Keratinocyte (primary cell): ENCODE results near the gene BMPER. TPM values are rescaled to one million over a fixed set of nuclear protein-coding genes. Genes with fewer than 3 reads are reported as not detected.

Experiments
- DNase-seq: peaks from one replicate; pipeline ENCODE4 v3.0.0-alpha.2; 2011; ENCODE audit warnings: low read depth, missing footprints, low spot score
- FAIRE-seq: peaks from 2 replicates; lab custom pipeline; 2011; peaks lifted over from hg19 to GRCh38; lab: Jason Lieb, UNC
- H2AFZ ChIP-seq: 2 replicates; pipeline ENCODE4 v1.6.0; 2012; ENCODE audit warnings: low read length, control low read depth, inconsistent platforms; ENCODE audit not compliant: control insufficient read depth
- H3K27ac ChIP-seq: 2 replicates; pipeline ENCODE4 v1.5.1; 2011; ENCODE audit warnings: low read length; ENCODE audit not compliant: control insufficient read depth, insufficient read depth
- H3K27me3 ChIP-seq: 3 replicates; pipeline ENCODE4 v1.6.0; 2011; ENCODE audit warnings: low read length; ENCODE audit not compliant: control insufficient read depth, insufficient read depth; ENCODE audit errors: extremely low read depth
- H3K36me3 ChIP-seq, 2 experiments: 2 replicates in 1 of 2; 3 replicates in 1 of 2; pipeline ENCODE4 v1.5.1; 2011; ENCODE audit warnings: low read length in 2 of 2, mild to moderate bottlenecking in 1 of 2; ENCODE audit not compliant: control insufficient read depth in 2 of 2, insufficient read depth in 2 of 2; ENCODE audit errors: extremely low read depth in 1 of 2
- H3K4me1 ChIP-seq: 3 replicates; pipeline ENCODE4 v1.5.1; 2011; ENCODE audit warnings: low read length; ENCODE audit not compliant: control insufficient read depth, insufficient read depth; ENCODE audit errors: extremely low read depth
- H3K4me2 ChIP-seq: 3 replicates; pipeline ENCODE4 v1.6.0; 2011; ENCODE audit warnings: low read depth, low read length; ENCODE audit not compliant: control insufficient read depth, insufficient read depth; ENCODE audit errors: extremely low read depth
- H3K4me3 ChIP-seq, 3 experiments: fragments of 200-600 bp in 1 of 3; sonication (generic) in 1 of 3; 2 replicates in 2 of 3; 3 replicates in 1 of 3; pipeline ENCODE4 v1.5.1; 2011 to 2016; ENCODE audit warnings: low read length in 3 of 3, mild to moderate bottlenecking in 3 of 3, control low read depth in 2 of 3, inconsistent platforms in 1 of 3, low read depth in 1 of 3, mixed read lengths in 1 of 3, mixed run types in 1 of 3, moderate library complexity in 1 of 3; ENCODE audit not compliant: control insufficient read depth in 2 of 3, insufficient read depth in 2 of 3; ENCODE audit errors: extremely low read depth in 1 of 3
- H3K79me2 ChIP-seq: 2 replicates; pipeline ENCODE4 v1.6.0; 2012; ENCODE audit warnings: low read length; ENCODE audit not compliant: control insufficient read depth, insufficient read depth
- H3K9ac ChIP-seq: 3 replicates; pipeline ENCODE4 v1.6.0; 2011; ENCODE audit warnings: low read length; ENCODE audit not compliant: control insufficient read depth, insufficient read depth; ENCODE audit errors: extremely low read depth
- H3K9me1 ChIP-seq: 3 replicates; pipeline ENCODE4 v1.6.0; 2011; ENCODE audit warnings: low read length; ENCODE audit not compliant: control insufficient read depth, insufficient read depth; ENCODE audit errors: extremely low read depth
- H3K9me3 ChIP-seq: 2 replicates; pipeline ENCODE4 v1.5.1; 2012; ENCODE audit warnings: low read depth, low read length; ENCODE audit not compliant: control insufficient read depth
- H4K20me1 ChIP-seq: 3 replicates; pipeline ENCODE4 v1.6.0; 2011; ENCODE audit warnings: low read length; ENCODE audit not compliant: control insufficient read depth, insufficient read depth; ENCODE audit errors: extremely low read depth
- EZH2 ChIP-seq: IDR thresholded peaks from one replicate; pipeline ENCODE4 v1.6.1; 2012; ENCODE audit warnings: inconsistent platforms, mild to moderate bottlenecking, low read length, moderate library complexity
- dilution Hi-C: fragments of 300-500 bp; cut with MboI; formaldehyde crosslinking; loops from one replicate; pipeline ENCODE4 v1.7.0; 2020; ENCODE audit warnings: low sequenced_read_pairs; ENCODE audit not compliant: extremely low pct_ligation_motif_present
- polyA plus RNA-seq, 5 experiments: library from polyadenylated mRNA; depleted of rRNA in 3 of 5; stranded (reverse) in 3 of 5; stranded (forward) in 1 of 5; unstranded in 1 of 5; fragments of >200 nt; gene quantifications; 1 replicate in 1 of 5; 2 replicates in 3 of 5; 3 replicates in 1 of 5; pipeline versions ENCODE4 v1.2.1 to v1.2.3, GENCODE V29; 2011 to 2012; ENCODE audit warnings: missing spikeins in 2 of 5, low read depth in 1 of 5, low replicate concordance in 1 of 5
- TF ChIP-seq, protein P1 (sequence below), 3 experiments: IDR thresholded peaks in 1 of 3; conservative IDR thresholded peaks in 1 of 3; optimal IDR thresholded peaks in 1 of 3; 2 replicates in 2 of 3; 3 replicates in 1 of 3; pipeline versions ENCODE3 to v1.5.1; 2011; ENCODE audit warnings: low read length in 3 of 3, mild to moderate bottlenecking in 3 of 3, moderate library complexity in 2 of 3, control low read depth in 1 of 3, inconsistent platforms in 1 of 3; ENCODE audit not compliant: insufficient read depth in 2 of 3; ENCODE audit errors: extremely low read depth in 1 of 3

Gene BMPER
- polyA plus RNA-seq, 1 donor (not counting 4 experiments of a cell fraction or from before 2014, with no cell fraction given): 0.67 TPM

DNA sequence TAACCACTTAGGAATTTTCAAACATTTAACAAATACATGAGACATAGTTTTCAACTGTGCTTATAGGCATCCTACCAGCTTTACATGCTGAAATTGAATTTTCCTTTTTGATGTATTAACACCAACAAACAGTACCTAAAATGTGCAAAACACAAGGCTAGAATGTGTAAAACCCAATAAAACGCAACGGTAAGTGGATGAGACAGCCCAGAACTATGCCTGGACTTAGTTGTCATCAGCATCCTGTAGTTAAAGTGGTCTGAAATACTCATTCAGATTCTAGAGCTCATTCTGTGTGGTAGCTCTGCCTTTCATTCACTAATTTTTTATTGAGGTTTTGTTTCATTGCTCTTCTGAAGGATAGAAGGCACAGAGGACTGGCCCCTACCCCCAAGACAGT lies 137.1 kb downstream of the BMPER start:
- no peaks in the 10 kb centered on the region for H4K20me1 ChIP-seq
- no peaks in the 10 kb centered on the region for H3K9me3 ChIP-seq
- no peak overlapping the region for H3K9ac ChIP-seq
- H3K4me1 ChIP-seq: no peaks in the 10 kb centered on the region
- dilution Hi-C loops: no loop called here
- H3K36me3 ChIP-seq: no peaks in the 10 kb centered on the region
- H3K4me3 ChIP-seq: no peak overlapping the region
- FAIRE-seq: no peak
- H3K9me1 ChIP-seq: no peaks in the 10 kb centered on the region
- no peak for TF ChIP-seq EZH2
- TF ChIP-seq, protein P1, sequence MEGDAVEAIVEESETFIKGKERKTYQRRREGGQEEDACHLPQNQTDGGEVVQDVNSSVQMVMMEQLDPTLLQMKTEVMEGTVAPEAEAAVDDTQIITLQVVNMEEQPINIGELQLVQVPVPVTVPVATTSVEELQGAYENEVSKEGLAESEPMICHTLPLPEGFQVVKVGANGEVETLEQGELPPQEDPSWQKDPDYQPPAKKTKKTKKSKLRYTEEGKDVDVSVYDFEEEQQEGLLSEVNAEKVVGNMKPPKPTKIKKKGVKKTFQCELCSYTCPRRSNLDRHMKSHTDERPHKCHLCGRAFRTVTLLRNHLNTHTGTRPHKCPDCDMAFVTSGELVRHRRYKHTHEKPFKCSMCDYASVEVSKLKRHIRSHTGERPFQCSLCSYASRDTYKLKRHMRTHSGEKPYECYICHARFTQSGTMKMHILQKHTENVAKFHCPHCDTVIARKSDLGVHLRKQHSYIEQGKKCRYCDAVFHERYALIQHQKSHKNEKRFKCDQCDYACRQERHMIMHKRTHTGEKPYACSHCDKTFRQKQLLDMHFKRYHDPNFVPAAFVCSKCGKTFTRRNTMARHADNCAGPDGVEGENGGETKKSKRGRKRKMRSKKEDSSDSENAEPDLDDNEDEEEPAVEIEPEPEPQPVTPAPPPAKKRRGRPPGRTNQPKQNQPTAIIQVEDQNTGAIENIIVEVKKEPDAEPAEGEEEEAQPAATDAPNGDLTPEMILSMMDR (optimal IDR thresholded peaks at IDR 0.05 in 1 of 3, IDR thresholded peaks at IDR 0.05 in 1 of 3, conservative IDR thresholded peaks at IDR 0.05 in 1 of 3; ENCODE audit: extremely low read depth in 1 of 3, insufficient read depth in 2 of 3, low read length in 3 of 3): no peak
- H3K79me2 ChIP-seq: no peaks in the 10 kb centered on the region
- no peaks in the 10 kb centered on the region for H3K27me3 ChIP-seq
- no peak for DNase-seq
- no peak overlapping the region for H3K4me2 ChIP-seq
- H2AFZ ChIP-seq: no peak overlapping the region
- no peak overlapping the region for H3K27ac ChIP-seq

DNA sequence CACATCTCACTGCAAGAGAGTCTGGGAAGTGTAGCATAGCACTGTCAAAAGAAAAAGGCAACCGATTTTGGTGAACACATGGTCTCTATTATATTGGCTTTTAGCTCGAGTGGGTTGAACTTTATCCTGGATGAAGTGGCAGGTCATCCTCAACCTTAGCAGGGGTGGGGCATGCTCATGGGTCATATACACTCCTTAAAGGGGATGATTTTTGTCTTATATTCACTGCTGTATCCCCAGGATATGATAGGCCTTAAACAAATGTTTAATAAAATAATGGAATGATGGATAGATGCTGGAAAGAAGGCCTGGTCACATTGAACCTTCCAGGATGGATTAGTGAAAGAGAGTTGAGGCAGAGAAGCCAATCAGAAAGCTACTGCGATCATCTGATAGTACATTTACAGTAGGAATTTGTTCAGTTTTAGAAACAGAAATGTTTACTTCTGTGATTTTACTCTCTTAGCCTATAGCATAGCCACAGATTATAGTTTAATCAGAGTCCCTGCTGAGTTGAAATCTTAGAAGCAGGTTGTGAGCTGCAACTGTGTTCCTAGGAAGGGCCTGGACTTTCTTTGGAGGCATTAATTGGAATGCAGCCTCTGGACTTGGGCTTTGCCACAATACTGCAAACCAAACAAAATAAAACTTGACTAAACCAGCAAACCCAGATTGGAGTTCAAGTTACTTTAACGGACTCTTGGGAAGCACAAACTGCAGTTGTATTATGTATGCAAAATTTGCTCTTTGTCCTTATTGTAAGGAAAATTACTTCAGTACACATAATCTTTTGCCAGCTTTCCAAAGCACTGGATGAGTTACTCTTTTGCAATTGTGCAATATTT lies 138.3 kb downstream of the BMPER start:
- Histone ChIP-seq H3K4me1 (no peaks in the 10 kb centered on the region), H3K9ac (no peak overlapping the region), H3K4me2 (no peak overlapping the region), H3K27ac (no peak overlapping the region), H3K27me3 (no peaks in the 10 kb centered on the region), H3K4me3 (no peak overlapping the region), H3K79me2 (no peaks in the 10 kb centered on the region), H3K36me3 (no peaks in the 10 kb centered on the region), H3K9me1 (no peaks in the 10 kb centered on the region), H4K20me1 (no peaks in the 10 kb centered on the region), H3K9me3 (no peaks in the 10 kb centered on the region), H2AFZ (no peak overlapping the region)
- dilution Hi-C loops: no loop called here
- DNase-seq (no peak), FAIRE-seq (no peak)
- TF ChIP-seq, protein P1 (optimal IDR thresholded peaks at IDR 0.05 in 1 of 3, IDR thresholded peaks at IDR 0.05 in 1 of 3, conservative IDR thresholded peaks at IDR 0.05 in 1 of 3; ENCODE audit: extremely low read depth in 1 of 3, insufficient read depth in 2 of 3, low read length in 3 of 3): no peak
- no peak for TF ChIP-seq EZH2
